ENCODE measurements around the gene PLPP7. TPM values are rescaled to one million over a fixed set of nuclear protein-coding genes. Genes with fewer than 3 reads are reported as not detected.

Gene PLPP7
- total and polyA plus RNA-seq, 2 donors from 2014 or later, result 4.0 to 5.5 TPM

- peaks cover 0 to 6% (median 0%) of the 10 kb centered on the region in 3 donors for H3K4me1 ChIP-seq (ENCODE audit: control insufficient read depth in 2 of 3, insufficient read depth in 2 of 3, low read depth in 1 of 3, low read length in 3 of 3)
- intact Hi-C loops (cut with DNase I), result no loop called here
- H3K4me3 ChIP-seq (ENCODE audit: low read length in 3 of 3), result peak within 1 kb of the TSS in 2 of 3 donors; percentile 18 to 43
- peak in 3 of 5 donors; percentile 26 to 87 (median 58) for DNase-seq
- no peak for TF ChIP-seq CTCF (IDR thresholded peaks at IDR 0.05; ENCODE audit: borderline replicate concordance, extremely low read depth, insufficient read depth)
- no peaks in the 10 kb centered on the region for H3K36me3 ChIP-seq (ENCODE audit: control insufficient read depth in 2 of 3, insufficient read depth in 3 of 3, low read length in 3 of 3)
- H3K9me3 ChIP-seq (ENCODE audit: control insufficient read depth in 2 of 3, insufficient read depth in 1 of 3, low read length in 3 of 3), result no peaks in the 10 kb centered on the region
- H3K27me3 ChIP-seq (ENCODE audit: control insufficient read depth, insufficient read depth, low read length), result peaks cover 2% of the 10 kb centered on the region
- H3K27ac ChIP-seq (ENCODE audit: low read depth in 2 of 2, low read length in 2 of 2), result peak within 1 kb of the TSS; percentile 32 to 42
- no peak for FAIRE-seq
- H3K9ac ChIP-seq (ENCODE audit: low read length in 3 of 3), result peak within 1 kb of the TSS in 1 of 3 donors; percentile 1
Measured at GRCh38 chr9:131276094-131276888, 13.2 kb upstream of the PLPP7 start, which contains the start of gene FAM78A. Gene FAM78A (minus strand): TSS chr9:131276510. CDS start chr9:131276179, 331 bp downstream.

GRCh38 chr9:131276891-131277286 is 12.6 kb upstream of the PLPP7 start:
- Histone ChIP-seq H3K4me1 (ENCODE audit: control insufficient read depth in 2 of 3, insufficient read depth in 2 of 3, low read depth in 1 of 3, low read length in 3 of 3) (peaks cover 0 to 2% (median 0%) of the 10 kb centered on the region in 3 donors), H3K9ac (ENCODE audit: low read length in 3 of 3) (no peak overlapping the region), H3K4me3 (ENCODE audit: low read length in 3 of 3) (peak overlapping the region in 1 of 3 donors; percentile 29), H3K27ac (ENCODE audit: low read depth in 2 of 2, low read length in 2 of 2) (no peak overlapping the region), H3K36me3 (ENCODE audit: control insufficient read depth in 2 of 3, insufficient read depth in 3 of 3, low read length in 3 of 3) (no peaks in the 10 kb centered on the region), H3K27me3 (ENCODE audit: control insufficient read depth, insufficient read depth, low read length) (peaks cover 2% of the 10 kb centered on the region), H3K9me3 (ENCODE audit: control insufficient read depth in 2 of 3, insufficient read depth in 1 of 3, low read length in 3 of 3) (no peaks in the 10 kb centered on the region)
- DNase-seq (peak in 1 of 5 donors; percentile 43), FAIRE-seq (no peak)
- TF ChIP-seq CTCF (IDR thresholded peaks at IDR 0.05; ENCODE audit: borderline replicate concordance, extremely low read depth, insufficient read depth), result no peak
- intact Hi-C loops (cut with DNase I), result no loop called here

GRCh38 chr9:131277287-131277909 is 12.1 kb upstream of the PLPP7 start:
- Histone ChIP-seq H3K27me3 (ENCODE audit: control insufficient read depth, insufficient read depth, low read length) (peaks cover 7% of the 10 kb centered on the region), H3K9ac (ENCODE audit: low read length in 3 of 3) (no peak overlapping the region), H3K4me3 (ENCODE audit: low read length in 3 of 3) (peak overlapping the region in 1 of 3 donors; percentile 29), H3K36me3 (ENCODE audit: control insufficient read depth in 2 of 3, insufficient read depth in 3 of 3, low read length in 3 of 3) (no peaks in the 10 kb centered on the region), H3K9me3 (ENCODE audit: control insufficient read depth in 2 of 3, insufficient read depth in 1 of 3, low read length in 3 of 3) (no peaks in the 10 kb centered on the region), H3K27ac (ENCODE audit: low read depth in 2 of 2, low read length in 2 of 2) (no peak overlapping the region), H3K4me1 (ENCODE audit: control insufficient read depth in 2 of 3, insufficient read depth in 2 of 3, low read depth in 1 of 3, low read length in 3 of 3) (peaks cover 0 to 4% (median 0%) of the 10 kb centered on the region in 3 donors)
- TF ChIP-seq CTCF (IDR thresholded peaks at IDR 0.05; ENCODE audit: borderline replicate concordance, extremely low read depth, insufficient read depth), result no peak
- DNase-seq (no peak), FAIRE-seq (no peak)
- intact Hi-C loops (cut with DNase I), result no loop called here
